Panc1 (cell line): ENCODE data around the gene RAB6B.

Experiments used
- POLR2AphosphoS5 ChIP-seq: IDR thresholded peaks from 2 replicates; pipeline ENCODE4 v1.6.1; 2012; ENCODE audit warnings: mild to moderate bottlenecking, low read depth, low read length, moderate library complexity
- SIN3A ChIP-seq: IDR thresholded peaks from 2 replicates; pipeline ENCODE4 v1.6.1; 2012; ENCODE audit warnings: low read depth, mild to moderate bottlenecking, low read length, moderate library complexity, borderline replicate concordance; ENCODE audit not compliant: insufficient read depth
- TCF7L2 ChIP-seq: IDR thresholded peaks from 2 replicates; pipeline ENCODE4 v1.6.1; 2011; ENCODE audit warnings: mild to moderate bottlenecking, low read depth, low read length, inconsistent platforms
- TF ChIP-seq, protein P1 (sequence below): fragments of 450-650 bp; IDR thresholded peaks from 2 replicates; pipeline ENCODE4 v1.5.1; 2017; ENCODE audit warnings: mild to moderate bottlenecking
- TF ChIP-seq, protein P2 (sequence below), 2 experiments: IDR thresholded peaks; 2 replicates each; pipeline ENCODE4 v1.6.1; 2011 to 2012; ENCODE audit warnings: low read depth in 2 of 2, control low read depth in 1 of 2, low read length in 1 of 2, mild to moderate bottlenecking in 1 of 2, moderate library complexity in 1 of 2; ENCODE audit not compliant: insufficient read depth in 1 of 2

DNA sequence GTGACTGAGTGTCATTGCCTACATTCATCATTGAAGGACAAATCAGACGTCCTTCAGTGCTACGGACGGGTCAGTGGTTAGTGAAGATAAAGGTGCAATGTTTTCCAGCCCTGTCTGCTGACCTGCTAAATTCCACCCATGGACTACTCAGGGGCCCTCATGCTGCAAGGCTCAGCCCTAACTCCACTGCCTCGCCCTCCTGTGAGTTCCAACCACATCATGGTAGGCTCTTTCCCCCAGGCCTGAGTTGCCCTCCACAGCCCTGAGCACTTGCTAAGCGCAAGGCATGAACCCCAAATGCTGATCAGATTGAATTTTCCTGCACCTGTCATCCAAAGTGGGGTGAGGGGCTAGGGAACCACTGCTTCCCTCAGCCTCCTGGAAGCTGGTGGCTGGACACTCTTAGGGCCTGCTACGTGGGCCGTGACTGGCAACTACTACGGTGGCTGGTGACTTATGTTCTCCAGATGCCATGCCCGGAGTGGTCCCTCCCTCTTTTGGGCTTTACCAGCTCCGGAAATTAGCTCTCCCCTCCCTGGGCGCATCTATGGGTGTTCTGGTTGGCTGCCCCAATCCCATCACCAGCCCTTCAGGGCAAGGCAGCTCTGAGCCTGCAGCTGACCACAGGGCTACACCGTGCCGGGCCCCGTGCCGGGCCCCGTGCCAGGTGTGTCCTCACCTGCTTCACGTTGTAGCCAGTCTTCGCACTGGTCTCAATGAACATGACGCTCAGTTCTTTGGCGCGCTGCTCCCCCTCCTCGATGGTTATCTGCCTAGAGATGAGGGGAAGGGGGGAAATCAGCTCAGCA is 58.0 kb downstream of the RAB6B start:
- TF ChIP-seq, protein P1, sequence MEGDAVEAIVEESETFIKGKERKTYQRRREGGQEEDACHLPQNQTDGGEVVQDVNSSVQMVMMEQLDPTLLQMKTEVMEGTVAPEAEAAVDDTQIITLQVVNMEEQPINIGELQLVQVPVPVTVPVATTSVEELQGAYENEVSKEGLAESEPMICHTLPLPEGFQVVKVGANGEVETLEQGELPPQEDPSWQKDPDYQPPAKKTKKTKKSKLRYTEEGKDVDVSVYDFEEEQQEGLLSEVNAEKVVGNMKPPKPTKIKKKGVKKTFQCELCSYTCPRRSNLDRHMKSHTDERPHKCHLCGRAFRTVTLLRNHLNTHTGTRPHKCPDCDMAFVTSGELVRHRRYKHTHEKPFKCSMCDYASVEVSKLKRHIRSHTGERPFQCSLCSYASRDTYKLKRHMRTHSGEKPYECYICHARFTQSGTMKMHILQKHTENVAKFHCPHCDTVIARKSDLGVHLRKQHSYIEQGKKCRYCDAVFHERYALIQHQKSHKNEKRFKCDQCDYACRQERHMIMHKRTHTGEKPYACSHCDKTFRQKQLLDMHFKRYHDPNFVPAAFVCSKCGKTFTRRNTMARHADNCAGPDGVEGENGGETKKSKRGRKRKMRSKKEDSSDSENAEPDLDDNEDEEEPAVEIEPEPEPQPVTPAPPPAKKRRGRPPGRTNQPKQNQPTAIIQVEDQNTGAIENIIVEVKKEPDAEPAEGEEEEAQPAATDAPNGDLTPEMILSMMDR = no peak
- TF ChIP-seq POLR2AphosphoS5 (no peak), TCF7L2 (no peak), SIN3A (no peak)
- TF ChIP-seq, protein P2, sequence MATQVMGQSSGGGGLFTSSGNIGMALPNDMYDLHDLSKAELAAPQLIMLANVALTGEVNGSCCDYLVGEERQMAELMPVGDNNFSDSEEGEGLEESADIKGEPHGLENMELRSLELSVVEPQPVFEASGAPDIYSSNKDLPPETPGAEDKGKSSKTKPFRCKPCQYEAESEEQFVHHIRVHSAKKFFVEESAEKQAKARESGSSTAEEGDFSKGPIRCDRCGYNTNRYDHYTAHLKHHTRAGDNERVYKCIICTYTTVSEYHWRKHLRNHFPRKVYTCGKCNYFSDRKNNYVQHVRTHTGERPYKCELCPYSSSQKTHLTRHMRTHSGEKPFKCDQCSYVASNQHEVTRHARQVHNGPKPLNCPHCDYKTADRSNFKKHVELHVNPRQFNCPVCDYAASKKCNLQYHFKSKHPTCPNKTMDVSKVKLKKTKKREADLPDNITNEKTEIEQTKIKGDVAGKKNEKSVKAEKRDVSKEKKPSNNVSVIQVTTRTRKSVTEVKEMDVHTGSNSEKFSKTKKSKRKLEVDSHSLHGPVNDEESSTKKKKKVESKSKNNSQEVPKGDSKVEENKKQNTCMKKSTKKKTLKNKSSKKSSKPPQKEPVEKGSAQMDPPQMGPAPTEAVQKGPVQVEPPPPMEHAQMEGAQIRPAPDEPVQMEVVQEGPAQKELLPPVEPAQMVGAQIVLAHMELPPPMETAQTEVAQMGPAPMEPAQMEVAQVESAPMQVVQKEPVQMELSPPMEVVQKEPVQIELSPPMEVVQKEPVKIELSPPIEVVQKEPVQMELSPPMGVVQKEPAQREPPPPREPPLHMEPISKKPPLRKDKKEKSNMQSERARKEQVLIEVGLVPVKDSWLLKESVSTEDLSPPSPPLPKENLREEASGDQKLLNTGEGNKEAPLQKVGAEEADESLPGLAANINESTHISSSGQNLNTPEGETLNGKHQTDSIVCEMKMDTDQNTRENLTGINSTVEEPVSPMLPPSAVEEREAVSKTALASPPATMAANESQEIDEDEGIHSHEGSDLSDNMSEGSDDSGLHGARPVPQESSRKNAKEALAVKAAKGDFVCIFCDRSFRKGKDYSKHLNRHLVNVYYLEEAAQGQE (IDR thresholded peaks at IDR 0.05; ENCODE audit: insufficient read depth in 1 of 2, low read depth in 2 of 2, low read length in 1 of 2) = no peak
